Fibroblast of lung (primary cell): ENCODE measurements around the gene AANAT. TPM values are rescaled to one million over a fixed set of nuclear protein-coding genes. Genes with fewer than 3 reads are reported as not detected.
A peak's percentile ranks its signal among the peaks of the same experiment; 100 is the strongest.

Experiments
- DNase-seq, 2 donors: peaks; one replicate each; pipeline versions ENCODE4 v3.0.0 to v3.0.0-alpha.2; 2010; ENCODE audit warnings: low read depth in 2 of 2
- H2AFZ ChIP-seq: 2 replicates; pipeline ENCODE4 v1.5.1; 2012; ENCODE audit warnings: low read length, control low read depth, inconsistent platforms
- H3K27ac ChIP-seq: 2 replicates; pipeline ENCODE4 v1.5.1; 2011; ENCODE audit warnings: low read length, control low read depth; ENCODE audit not compliant: insufficient read depth
- H3K27me3 ChIP-seq: 2 replicates; pipeline ENCODE4 v1.5.1; 2011; ENCODE audit warnings: mild to moderate bottlenecking, low read length; ENCODE audit not compliant: control insufficient read depth, insufficient read depth
- H3K36me3 ChIP-seq: 2 replicates; pipeline ENCODE4 v1.5.1; 2011; ENCODE audit warnings: low read length; ENCODE audit not compliant: control insufficient read depth, insufficient read depth
- H3K4me1 ChIP-seq: 2 replicates; pipeline ENCODE4 v1.5.1; 2011; ENCODE audit warnings: low read length; ENCODE audit not compliant: control insufficient read depth, insufficient read depth; ENCODE audit errors: extremely low read depth
- H3K4me2 ChIP-seq: 2 replicates; pipeline ENCODE4 v1.5.1; 2011; ENCODE audit warnings: low read length, control low read depth; ENCODE audit not compliant: insufficient read depth; ENCODE audit errors: extremely low read depth
- H3K4me3 ChIP-seq, 4 experiments: fragments of 200-600 bp in 1 of 4; sonication (generic) in 1 of 4; replicated peaks in 1 of 4; 2 replicates each; pipeline ENCODE4 v1.5.1; 2011 to 2016; ENCODE audit warnings: low read length in 4 of 4, low read depth in 3 of 4, mild to moderate bottlenecking in 3 of 4, control low read depth in 2 of 4, inconsistent platforms in 1 of 4, mixed read lengths in 1 of 4; ENCODE audit not compliant: insufficient read depth in 1 of 4; ENCODE audit errors: control extremely low read depth in 1 of 4
- H3K79me2 ChIP-seq: 2 replicates; pipeline ENCODE4 v1.5.1; 2012; ENCODE audit warnings: mild to moderate bottlenecking, low read length, inconsistent platforms; ENCODE audit not compliant: control insufficient read depth, insufficient read depth
- H3K9ac ChIP-seq: 2 replicates; pipeline ENCODE4 v1.5.1; 2011; ENCODE audit warnings: mild to moderate bottlenecking, low read length, control low read depth; ENCODE audit not compliant: insufficient read depth
- H3K9me3 ChIP-seq: 2 replicates; pipeline ENCODE4 v1.5.1; 2012; ENCODE audit warnings: low read depth, low read length; ENCODE audit not compliant: control insufficient read depth, insufficient read depth
- H4K20me1 ChIP-seq: 2 replicates; pipeline ENCODE4 v1.5.1; 2011; ENCODE audit warnings: low read length; ENCODE audit not compliant: control insufficient read depth, insufficient read depth; ENCODE audit errors: extremely low read depth
- EZH2 ChIP-seq: IDR thresholded peaks from 2 replicates; pipeline ENCODE4 v1.5.1; 2012; ENCODE audit warnings: low read length, control low read depth, mild to moderate bottlenecking; ENCODE audit errors: missing control alignments
- polyA plus RNA-seq, 2 donors: library from polyadenylated mRNA; depleted of rRNA in 1 of 2; stranded (reverse) in 1 of 2; unstranded in 1 of 2; fragments of >200 nt; gene quantifications; 2 replicates each; pipeline ENCODE4 v1.2.1, GENCODE V29; 2011 to 2012; ENCODE audit warnings: missing spikeins in 1 of 2
- total RNA-seq: library from RNA; depleted of rRNA; stranded (reverse); fragments of >200 nt; gene quantifications from 2 replicates; pipeline ENCODE4 v1.2.1, GENCODE V29; 2014
- TF ChIP-seq, protein P1 (sequence below), 2 donors: IDR thresholded peaks in 1 of 2; conservative IDR thresholded peaks in 1 of 2; 1 replicate in 1 of 2; 2 replicates in 1 of 2; pipeline ENCODE4 v1.5.1; 2011 to 2012; ENCODE audit warnings: low read length in 2 of 2, control low read depth in 1 of 2, inconsistent platforms in 1 of 2, low read depth in 1 of 2, mild to moderate bottlenecking in 1 of 2

The AANAT gene
- total and polyA plus RNA-seq, 2 donors (not counting 1 experiment from before 2014, with no cell fraction given) = not detected

- H2AFZ ChIP-seq = no peak overlapping the region
- no peak overlapping the region for H3K4me2 ChIP-seq
- H3K9me3 ChIP-seq = no peaks in the 10 kb centered on the region
- H3K79me2 ChIP-seq = no peaks in the 10 kb centered on the region
- no peak for TF ChIP-seq EZH2
- TF ChIP-seq, protein P1, sequence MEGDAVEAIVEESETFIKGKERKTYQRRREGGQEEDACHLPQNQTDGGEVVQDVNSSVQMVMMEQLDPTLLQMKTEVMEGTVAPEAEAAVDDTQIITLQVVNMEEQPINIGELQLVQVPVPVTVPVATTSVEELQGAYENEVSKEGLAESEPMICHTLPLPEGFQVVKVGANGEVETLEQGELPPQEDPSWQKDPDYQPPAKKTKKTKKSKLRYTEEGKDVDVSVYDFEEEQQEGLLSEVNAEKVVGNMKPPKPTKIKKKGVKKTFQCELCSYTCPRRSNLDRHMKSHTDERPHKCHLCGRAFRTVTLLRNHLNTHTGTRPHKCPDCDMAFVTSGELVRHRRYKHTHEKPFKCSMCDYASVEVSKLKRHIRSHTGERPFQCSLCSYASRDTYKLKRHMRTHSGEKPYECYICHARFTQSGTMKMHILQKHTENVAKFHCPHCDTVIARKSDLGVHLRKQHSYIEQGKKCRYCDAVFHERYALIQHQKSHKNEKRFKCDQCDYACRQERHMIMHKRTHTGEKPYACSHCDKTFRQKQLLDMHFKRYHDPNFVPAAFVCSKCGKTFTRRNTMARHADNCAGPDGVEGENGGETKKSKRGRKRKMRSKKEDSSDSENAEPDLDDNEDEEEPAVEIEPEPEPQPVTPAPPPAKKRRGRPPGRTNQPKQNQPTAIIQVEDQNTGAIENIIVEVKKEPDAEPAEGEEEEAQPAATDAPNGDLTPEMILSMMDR (conservative IDR thresholded peaks at IDR 0.05 in 1 of 2, IDR thresholded peaks at IDR 0.05 in 1 of 2; ENCODE audit: low read depth in 1 of 2, low read length in 2 of 2) = no peak
- H3K36me3 ChIP-seq = no peaks in the 10 kb centered on the region
- no peak overlapping the region for H3K27ac ChIP-seq
- no peak overlapping the region for H3K9ac ChIP-seq
- H3K4me1 ChIP-seq = peaks cover 10% of the 10 kb centered on the region
- peaks cover 4% of the 10 kb centered on the region for H3K27me3 ChIP-seq
- DNase-seq = peak in 1 of 2 donors; percentile 55
- H3K4me3 ChIP-seq = no peak overlapping the region
- no peaks in the 10 kb centered on the region for H4K20me1 ChIP-seq
Observed at GRCh38 chr17:76510831-76511244, 43.4 kb downstream of the AANAT start.

DNA sequence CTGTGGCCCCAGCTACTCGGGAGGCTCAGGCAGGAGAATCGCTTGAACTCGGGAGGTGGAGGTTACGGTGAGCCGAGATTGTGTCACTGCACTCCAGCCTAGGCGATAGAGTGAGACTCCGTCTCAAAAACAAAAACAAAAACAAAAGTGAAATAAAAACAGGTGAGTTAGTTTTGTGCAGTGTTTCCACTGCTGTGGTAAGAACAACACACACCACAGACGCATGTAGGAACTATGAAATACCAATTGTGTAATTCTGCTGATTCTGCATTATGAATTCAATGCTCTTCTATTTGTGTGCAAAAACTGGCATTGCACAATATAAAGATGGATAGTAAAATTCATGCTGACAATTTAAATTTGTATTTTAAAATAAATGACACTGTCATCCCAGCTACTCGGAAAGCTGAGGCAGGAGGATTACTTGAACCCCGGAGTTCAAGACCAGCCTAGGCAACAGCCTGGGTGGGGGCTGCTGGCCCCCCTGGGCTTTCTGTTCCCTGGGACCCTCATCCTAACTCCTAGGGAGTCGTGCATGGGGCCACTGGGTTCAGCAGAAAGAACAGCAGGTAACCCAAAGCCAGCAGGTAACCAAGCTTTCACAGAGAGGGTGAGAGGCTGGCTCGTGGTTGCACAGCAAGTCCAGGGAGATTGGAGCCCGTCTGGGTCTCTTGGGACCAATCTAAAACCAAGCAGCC is 44.4 kb downstream of the AANAT start:
- no peak overlapping the region for H3K4me2 ChIP-seq
- no peak overlapping the region for H3K9ac ChIP-seq
- no peaks in the 10 kb centered on the region for H3K36me3 ChIP-seq
- peak in 1 of 2 donors; percentile 55 for DNase-seq
- H4K20me1 ChIP-seq = no peaks in the 10 kb centered on the region
- no peaks in the 10 kb centered on the region for H3K79me2 ChIP-seq
- no peak overlapping the region for H3K27ac ChIP-seq
- peaks cover 10% of the 10 kb centered on the region for H3K4me1 ChIP-seq
- H3K27me3 ChIP-seq = peaks cover 3% of the 10 kb centered on the region
- H2AFZ ChIP-seq = no peak overlapping the region
- TF ChIP-seq, protein P1 (conservative IDR thresholded peaks at IDR 0.05 in 1 of 2, IDR thresholded peaks at IDR 0.05 in 1 of 2; ENCODE audit: low read depth in 1 of 2, low read length in 2 of 2) = no peak
- no peak for TF ChIP-seq EZH2
- H3K4me3 ChIP-seq = no peak overlapping the region
- H3K9me3 ChIP-seq = no peaks in the 10 kb centered on the region

GRCh38 chr17:76512366-76513305 is 45.2 kb downstream of the AANAT start:
- no peak overlapping the region for H3K4me3 ChIP-seq
- no peak for DNase-seq
- no peak for TF ChIP-seq EZH2
- TF ChIP-seq, protein P1 (conservative IDR thresholded peaks at IDR 0.05 in 1 of 2, IDR thresholded peaks at IDR 0.05 in 1 of 2; ENCODE audit: low read depth in 1 of 2, low read length in 2 of 2) = no peak
- no peak overlapping the region for H3K4me2 ChIP-seq
- H3K9me3 ChIP-seq = no peaks in the 10 kb centered on the region
- no peak overlapping the region for H3K9ac ChIP-seq
- no peak overlapping the region for H2AFZ ChIP-seq
- no peaks in the 10 kb centered on the region for H3K36me3 ChIP-seq
- H3K79me2 ChIP-seq = no peaks in the 10 kb centered on the region
- no peaks in the 10 kb centered on the region for H4K20me1 ChIP-seq
- peaks cover 10% of the 10 kb centered on the region for H3K4me1 ChIP-seq
- peaks cover 2% of the 10 kb centered on the region for H3K27me3 ChIP-seq
- no peak overlapping the region for H3K27ac ChIP-seq
